B cell (primary cell): Measurements from ENCODE around the gene PSTPIP1.

ENCODE experiments used
- CTCF ChIP-seq: fragments of 200-600 bp; IDR thresholded peaks from one replicate; pipeline ENCODE4 v1.8.0; 2022; ENCODE audit warnings: antibody characterized with exemption, mild to moderate bottlenecking
- EZH2 ChIP-seq: IDR thresholded peaks from 2 replicates; pipeline ENCODE4 v1.6.1; 2012; ENCODE audit warnings: borderline replicate concordance, low read depth, mild to moderate bottlenecking, moderate library complexity, low read length; ENCODE audit not compliant: insufficient read depth, poor library complexity, severe bottlenecking

GRCh38 chr15:77027111-77027696 is 32.3 kb downstream of the PSTPIP1 start:
- TF ChIP-seq CTCF: no peak
- no peak for TF ChIP-seq EZH2
